ENCODE data around the gene DIP2C.

DNA sequence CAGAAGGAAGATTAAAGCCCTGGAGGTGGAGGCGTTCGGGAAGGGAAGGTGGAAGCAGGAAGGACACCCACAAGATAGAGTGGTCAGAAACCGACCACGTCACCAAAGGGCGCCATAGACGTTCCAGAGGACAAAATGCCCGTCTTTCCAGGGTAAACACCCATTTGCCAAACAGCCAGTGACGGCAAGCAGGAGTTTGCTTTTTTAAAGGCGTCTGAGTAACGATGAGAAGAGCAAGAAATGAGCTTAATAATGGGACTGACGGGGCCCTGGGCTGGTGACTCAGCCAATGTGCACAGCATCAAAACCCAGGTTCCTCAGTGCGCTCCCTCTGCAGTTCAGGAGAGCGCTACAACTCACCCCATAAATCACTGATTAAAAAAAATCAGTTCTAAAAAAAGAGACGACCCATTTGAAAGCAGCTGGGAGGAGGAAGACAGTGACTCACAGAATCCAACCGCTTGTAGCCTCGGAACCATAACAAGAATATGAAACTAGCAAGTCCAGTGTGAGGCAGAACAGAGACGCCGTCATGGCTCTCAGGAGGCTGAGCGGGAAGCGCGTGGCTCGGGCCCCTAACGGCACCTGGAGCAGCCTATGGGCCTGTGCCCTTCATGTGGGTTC, 5.9 kb downstream of the DIP2C start:
- TF ChIP-seq, protein P1, sequence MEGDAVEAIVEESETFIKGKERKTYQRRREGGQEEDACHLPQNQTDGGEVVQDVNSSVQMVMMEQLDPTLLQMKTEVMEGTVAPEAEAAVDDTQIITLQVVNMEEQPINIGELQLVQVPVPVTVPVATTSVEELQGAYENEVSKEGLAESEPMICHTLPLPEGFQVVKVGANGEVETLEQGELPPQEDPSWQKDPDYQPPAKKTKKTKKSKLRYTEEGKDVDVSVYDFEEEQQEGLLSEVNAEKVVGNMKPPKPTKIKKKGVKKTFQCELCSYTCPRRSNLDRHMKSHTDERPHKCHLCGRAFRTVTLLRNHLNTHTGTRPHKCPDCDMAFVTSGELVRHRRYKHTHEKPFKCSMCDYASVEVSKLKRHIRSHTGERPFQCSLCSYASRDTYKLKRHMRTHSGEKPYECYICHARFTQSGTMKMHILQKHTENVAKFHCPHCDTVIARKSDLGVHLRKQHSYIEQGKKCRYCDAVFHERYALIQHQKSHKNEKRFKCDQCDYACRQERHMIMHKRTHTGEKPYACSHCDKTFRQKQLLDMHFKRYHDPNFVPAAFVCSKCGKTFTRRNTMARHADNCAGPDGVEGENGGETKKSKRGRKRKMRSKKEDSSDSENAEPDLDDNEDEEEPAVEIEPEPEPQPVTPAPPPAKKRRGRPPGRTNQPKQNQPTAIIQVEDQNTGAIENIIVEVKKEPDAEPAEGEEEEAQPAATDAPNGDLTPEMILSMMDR (IDR thresholded peaks at IDR 0.05), result no peak
- TF ChIP-seq EP300 (IDR thresholded peaks at IDR 0.05; ENCODE audit: low read depth) (peak; percentile 77), POLR2A (IDR thresholded peaks at IDR 0.05) (no peak), POLR2AphosphoS5 (IDR thresholded peaks at IDR 0.05) (peak; percentile 48 to 68 (median 48))

Data from transverse colon (tissue), 4 donors.